Smooth muscle cell (in vitro differentiated cells): ENCODE measurements around the gene ANK2. TPM values are rescaled to one million over a fixed set of nuclear protein-coding genes. Genes with fewer than 3 reads are reported as not detected.

ENCODE experiments used
- DNase-seq: peaks from one replicate; lab custom pipeline; 2025; ENCODE audit not compliant: unreplicated experiment; lab: John Stamatoyannopoulos, UW
- H2AFZ ChIP-seq: fragments of 200-600 bp; sonication (generic); 2 replicates; pipeline ENCODE4 v1.6.0; 2016; ENCODE audit warnings: antibody characterized with exemption, low read depth, mild to moderate bottlenecking
- H3F3A ChIP-seq: fragments of 200-600 bp; sonication (generic); 2 replicates; pipeline ENCODE4 v1.6.0; 2017; ENCODE audit warnings: antibody characterized with exemption, low read depth
- H3K27ac ChIP-seq: fragments of 200-600 bp; sonication (generic); 2 replicates; pipeline ENCODE4 v1.5.1; 2016; ENCODE audit warnings: low read depth, mild to moderate bottlenecking
- H3K27me3 ChIP-seq: fragments of 200-600 bp; sonication (generic); 2 replicates; pipeline ENCODE4 v1.6.1; 2016; ENCODE audit warnings: low read depth, mild to moderate bottlenecking
- H3K36me3 ChIP-seq: fragments of 200-600 bp; sonication (generic); 2 replicates; pipeline ENCODE4 v1.5.1; 2016; ENCODE audit warnings: low read depth
- H3K4me1 ChIP-seq: fragments of 200-600 bp; sonication (generic); 2 replicates; pipeline ENCODE4 v1.5.1; 2016; ENCODE audit warnings: low read depth
- H3K4me2 ChIP-seq: fragments of 200-600 bp; sonication (generic); 2 replicates; pipeline ENCODE4 v1.6.0; 2016; ENCODE audit warnings: mild to moderate bottlenecking
- H3K4me3 ChIP-seq: fragments of 200-600 bp; sonication (generic); 2 replicates; pipeline ENCODE4 v1.5.1; 2016; ENCODE audit warnings: mild to moderate bottlenecking
- H3K79me2 ChIP-seq: fragments of 200-600 bp; sonication (generic); 2 replicates; pipeline ENCODE4 v1.6.0; 2016; ENCODE audit warnings: low read depth, mild to moderate bottlenecking
- H3K9ac ChIP-seq: fragments of 200-600 bp; sonication (generic); 2 replicates; pipeline ENCODE4 v1.6.0; 2016; ENCODE audit warnings: low read depth
- H3K9me3 ChIP-seq: fragments of 200-600 bp; sonication (generic); replicated peaks from 2 replicates; pipeline ENCODE4 v1.5.1; 2016; ENCODE audit warnings: low read depth
- H4K20me1 ChIP-seq: fragments of 200-600 bp; sonication (generic); 2 replicates; pipeline ENCODE4 v1.6.0; 2016; ENCODE audit warnings: low read depth
- WGBS: methylation state at CpG from one replicate; pipeline ENCODE4 v1.1.7; 2016; ENCODE audit warnings: low lambda C conversion rate; 5-methylcytosine and 5-hydroxymethylcytosine counted together
- polyA plus RNA-seq: library from polyadenylated mRNA; unstranded; fragments of >200 nt; fragmentation: Nextera tagmentation; extraction: Ambion mirVana; gene quantifications from 2 replicates; pipeline ENCODE4 v1.2.1, GENCODE V29; 2016
- total RNA-seq: library from RNA; depleted of rRNA; stranded (reverse); fragments of >200 nt; gene quantifications from 2 replicates; pipeline ENCODE4 v1.2.3, GENCODE V29; 2014
- TF ChIP-seq, protein P1 (sequence below): fragments of 200-600 bp; sonication (generic); IDR thresholded peaks from 2 replicates; pipeline ENCODE4 v1.5.1; 2017; ENCODE audit warnings: borderline replicate concordance, mild to moderate bottlenecking, antibody characterized with exemption; ENCODE audit not compliant: insufficient read depth, poor library complexity, severe bottlenecking

The ANK2 gene
- total and polyA plus RNA-seq, 2 experiments from 2014 or later = 2.2 to 8.1 TPM

DNA sequence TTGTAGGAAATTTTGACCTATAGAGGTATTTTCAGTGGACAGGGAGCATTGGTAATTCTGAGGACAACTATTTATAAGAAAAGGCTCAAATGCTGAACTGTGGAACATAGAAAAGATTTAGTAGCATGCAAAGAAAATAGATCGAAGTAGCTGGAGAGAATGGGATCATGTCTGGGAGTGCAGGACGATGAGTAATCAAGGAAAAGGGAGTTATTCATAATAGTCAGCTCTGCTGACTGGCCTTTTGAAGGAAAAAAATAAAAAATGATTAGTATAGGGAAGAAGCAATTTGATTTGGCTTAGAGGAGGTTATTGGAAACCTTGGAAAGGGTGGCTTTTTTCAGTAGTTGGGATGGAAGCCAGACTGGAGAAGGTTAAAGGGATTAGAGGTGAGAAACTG is 22.9 kb upstream of the ANK2 start:
- Histone ChIP-seq H3K4me3 (no peak overlapping the region), H3F3A (no peaks in the 10 kb centered on the region), H3K9me3 (no peaks in the 10 kb centered on the region), H3K9ac (no peak overlapping the region), H4K20me1 (no peaks in the 10 kb centered on the region), H3K27ac (peak overlapping the region; percentile 57), H3K36me3 (no peaks in the 10 kb centered on the region), H3K27me3 (no peaks in the 10 kb centered on the region), H3K4me2 (peak overlapping the region; percentile 25), H2AFZ (peak overlapping the region; percentile 0), H3K4me1 (peaks cover 36% of the 10 kb centered on the region), H3K79me2 (no peaks in the 10 kb centered on the region)
- DNase-seq = no peak
- TF ChIP-seq, protein P1, sequence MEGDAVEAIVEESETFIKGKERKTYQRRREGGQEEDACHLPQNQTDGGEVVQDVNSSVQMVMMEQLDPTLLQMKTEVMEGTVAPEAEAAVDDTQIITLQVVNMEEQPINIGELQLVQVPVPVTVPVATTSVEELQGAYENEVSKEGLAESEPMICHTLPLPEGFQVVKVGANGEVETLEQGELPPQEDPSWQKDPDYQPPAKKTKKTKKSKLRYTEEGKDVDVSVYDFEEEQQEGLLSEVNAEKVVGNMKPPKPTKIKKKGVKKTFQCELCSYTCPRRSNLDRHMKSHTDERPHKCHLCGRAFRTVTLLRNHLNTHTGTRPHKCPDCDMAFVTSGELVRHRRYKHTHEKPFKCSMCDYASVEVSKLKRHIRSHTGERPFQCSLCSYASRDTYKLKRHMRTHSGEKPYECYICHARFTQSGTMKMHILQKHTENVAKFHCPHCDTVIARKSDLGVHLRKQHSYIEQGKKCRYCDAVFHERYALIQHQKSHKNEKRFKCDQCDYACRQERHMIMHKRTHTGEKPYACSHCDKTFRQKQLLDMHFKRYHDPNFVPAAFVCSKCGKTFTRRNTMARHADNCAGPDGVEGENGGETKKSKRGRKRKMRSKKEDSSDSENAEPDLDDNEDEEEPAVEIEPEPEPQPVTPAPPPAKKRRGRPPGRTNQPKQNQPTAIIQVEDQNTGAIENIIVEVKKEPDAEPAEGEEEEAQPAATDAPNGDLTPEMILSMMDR = no peak
- WGBS = 28% methylated on average over 2 of the region's 2 CpGs

DNA sequence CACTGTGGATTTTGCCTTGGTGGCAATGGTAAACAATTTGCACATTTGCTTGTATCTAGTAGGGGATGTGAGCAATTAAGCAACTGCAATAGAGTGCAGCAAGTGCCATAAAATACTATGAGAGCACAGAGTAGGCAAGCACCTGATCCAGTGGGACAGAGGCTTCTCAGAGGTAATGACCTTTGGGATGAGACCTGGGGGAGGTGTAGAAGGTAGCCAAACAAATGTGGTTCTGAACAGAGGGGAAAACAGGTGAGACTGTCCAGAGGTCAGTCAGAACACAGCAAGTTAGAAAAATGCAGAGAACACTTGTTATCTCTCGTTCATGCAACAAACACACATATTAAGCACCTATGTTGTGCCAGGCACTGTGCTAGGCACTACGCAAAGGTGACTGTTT is 21.4 kb upstream of the ANK2 start:
- Histone ChIP-seq H3K27me3 (no peaks in the 10 kb centered on the region), H3F3A (no peaks in the 10 kb centered on the region), H4K20me1 (no peaks in the 10 kb centered on the region), H3K4me1 (peaks cover 46% of the 10 kb centered on the region), H3K9ac (no peak overlapping the region), H3K27ac (no peak overlapping the region), H2AFZ (no peak overlapping the region), H3K36me3 (no peaks in the 10 kb centered on the region), H3K4me2 (no peak overlapping the region), H3K9me3 (no peaks in the 10 kb centered on the region), H3K79me2 (no peaks in the 10 kb centered on the region), H3K4me3 (no peak overlapping the region)
- DNase-seq = no peak
- TF ChIP-seq, protein P1 = no peak
- WGBS = 94% methylated on average over 2 of the region's 2 CpGs

DNA sequence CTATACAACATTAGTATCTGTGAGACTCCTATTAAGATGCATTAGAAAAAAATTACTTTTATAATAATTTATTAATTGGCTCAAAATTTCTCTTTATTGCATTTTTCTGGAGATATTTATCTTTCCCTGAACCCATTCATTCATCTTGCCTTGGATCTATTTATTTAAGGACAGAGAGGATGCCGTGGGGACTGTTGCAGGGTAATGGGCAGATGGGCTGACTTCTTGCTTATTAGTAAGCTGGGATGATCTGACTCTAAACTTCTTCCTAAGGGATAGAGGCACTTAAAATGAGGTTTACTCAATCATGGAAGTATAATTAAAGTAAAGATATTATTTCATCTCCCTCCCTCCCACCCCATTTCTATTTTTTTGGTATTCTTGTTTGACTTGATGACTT is 18.2 kb upstream of the ANK2 start:
- Histone ChIP-seq H3K36me3 (no peaks in the 10 kb centered on the region), H3K4me3 (no peak overlapping the region), H3K27me3 (no peaks in the 10 kb centered on the region), H3K4me2 (no peak overlapping the region), H2AFZ (no peak overlapping the region), H3K9ac (no peak overlapping the region), H4K20me1 (no peaks in the 10 kb centered on the region), H3K27ac (no peak overlapping the region), H3K79me2 (no peaks in the 10 kb centered on the region), H3F3A (no peaks in the 10 kb centered on the region), H3K4me1 (peaks cover 36% of the 10 kb centered on the region), H3K9me3 (no peaks in the 10 kb centered on the region)
- WGBS = 79% methylated on average over 1 of the region's 1 CpG
- DNase-seq = no peak
- TF ChIP-seq, protein P1 = no peak

DNA sequence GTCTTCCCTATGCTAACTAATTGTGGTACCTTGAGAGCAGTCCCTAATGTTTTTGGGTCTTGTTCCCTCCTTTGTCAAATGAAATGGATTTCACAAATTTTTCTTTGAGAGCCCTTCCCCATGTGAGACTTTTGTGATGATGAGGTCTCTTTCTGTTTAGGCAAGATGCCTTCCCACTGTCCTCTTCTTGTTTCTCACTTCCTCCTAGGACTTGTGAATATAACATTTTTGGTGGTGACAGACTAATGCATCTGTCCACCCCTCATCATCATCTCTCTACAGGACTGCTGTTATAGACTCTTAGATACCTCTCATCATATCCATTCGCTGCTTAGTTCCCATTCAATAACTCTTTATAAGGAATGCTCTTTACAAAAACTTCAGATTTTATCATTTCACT is 8.7 kb upstream of the ANK2 start:
- Histone ChIP-seq H3K36me3 (no peaks in the 10 kb centered on the region), H3K9ac (no peak overlapping the region), H3F3A (no peaks in the 10 kb centered on the region), H3K4me3 (no peak overlapping the region), H3K79me2 (no peaks in the 10 kb centered on the region), H3K27me3 (no peaks in the 10 kb centered on the region), H3K27ac (no peak overlapping the region), H2AFZ (no peak overlapping the region), H3K9me3 (no peaks in the 10 kb centered on the region), H4K20me1 (no peaks in the 10 kb centered on the region), H3K4me1 (no peaks in the 10 kb centered on the region), H3K4me2 (no peak overlapping the region)
- 91% methylated on average over 1 of the region's 1 CpG for WGBS
- DNase-seq = no peak
- TF ChIP-seq, protein P1 = no peak
